K562 (cell line): ENCODE measurements around the gene NECAB3. TPM values are rescaled to one million over a fixed set of nuclear protein-coding genes. Genes with fewer than 3 reads are reported as not detected.

ENCODE experiments used
- ATAC-seq: fragments of 200-7000 bp; cut with Tn5 transposase; 3 replicates; pipeline ENCODE4 v1.9.1; 2020; ENCODE audit warnings: moderate library complexity
- BruUV-seq: library from RNA; stranded (reverse); fragments of 400-500 nt; replicated peaks from 2 replicates; lab custom pipeline; 2021; lab: Mats Ljungman, UMichigan
- CTCF ChIA-PET: fragments of 300-600 bp; formaldehyde crosslinking; extraction: SDS; loops from one replicate; lab custom pipeline; 2021; ENCODE audit warnings: low intra/inter-chr PET ratio; lab: Yijun Ruan, JAX
- POLR2A ChIA-PET: fragments of 300-600, 350-650 bp; sonication (Branson Sonifier 250); formaldehyde crosslinking; extraction: SDS; loops from one replicate; lab custom pipeline; 2021; ENCODE audit warnings: antibody characterized with exemption, inconsistent platforms; lab: Yijun Ruan, JAX
- DNase-seq, 4 experiments: peaks; one replicate each; pipeline versions ENCODE4 v3.0.0 to v3.0.0-alpha.2; 2011 to 2018; ENCODE audit warnings: low spot score in 3 of 4, mixed read lengths in 3 of 4; ENCODE audit errors: extremely low read depth in 1 of 4
- FAIRE-seq: peaks from 2 replicates; lab custom pipeline; 2011; peaks lifted over from hg19 to GRCh38; lab: Jason Lieb, UNC
- H2AFZ ChIP-seq: 2 replicates; pipeline ENCODE4 v1.6.0; 2011; ENCODE audit warnings: low read depth, low read length, control low read depth, inconsistent platforms
- H3K27ac ChIP-seq: fragments of 200-600 bp; 3 replicates; pipeline ENCODE4 v1.8.0; 2011; ENCODE audit warnings: low read depth, mild to moderate bottlenecking, control low read depth, inconsistent platforms, low read length, moderate library complexity, mixed read lengths; ENCODE audit errors: extremely low read depth
- H3K27me3 ChIP-seq, 2 experiments: fragments of 300-600 bp in 1 of 2; 2 replicates in 1 of 2; 3 replicates in 1 of 2; pipeline versions ENCODE4 v1.6.0 to v1.8.0; 2011; ENCODE audit warnings: inconsistent platforms in 2 of 2, low read length in 2 of 2, mild to moderate bottlenecking in 1 of 2, mixed read lengths in 1 of 2, moderate library complexity in 1 of 2; ENCODE audit not compliant: control insufficient read depth in 2 of 2, insufficient read depth in 2 of 2
- H3K36me3 ChIP-seq: fragments of 300-600 bp; 3 replicates; pipeline ENCODE4 v1.8.0; 2011; ENCODE audit warnings: mild to moderate bottlenecking, low read length, inconsistent platforms; ENCODE audit not compliant: control insufficient read depth, insufficient read depth
- H3K4me1 ChIP-seq, 2 experiments: fragments of 200-600 bp in 1 of 2; replicated peaks in 1 of 2; 2 replicates in 1 of 2; 3 replicates in 1 of 2; pipeline versions ENCODE4 v1.5.1 to v1.8.0; 2011; ENCODE audit warnings: inconsistent platforms in 2 of 2, low read length in 2 of 2, mild to moderate bottlenecking in 1 of 2, mixed read lengths in 1 of 2, moderate library complexity in 1 of 2; ENCODE audit not compliant: control insufficient read depth in 2 of 2, insufficient read depth in 2 of 2
- H3K4me2 ChIP-seq: 2 replicates; pipeline ENCODE4 v1.6.1; 2011; ENCODE audit warnings: low read length, control low read depth, inconsistent platforms, mixed read lengths; ENCODE audit not compliant: insufficient read depth
- H3K4me3 ChIP-seq: fragments of 200-600 bp; sonication (generic), shearing (Covaris generic); 2 replicates; pipeline ENCODE4 v1.5.1; 2016; ENCODE audit warnings: control low read depth, inconsistent platforms
- H3K79me2 ChIP-seq: fragments of 200-600 bp; 3 replicates; pipeline ENCODE4 v1.8.0; 2011; ENCODE audit warnings: low read length, inconsistent platforms; ENCODE audit not compliant: control insufficient read depth, insufficient read depth
- H3K9ac ChIP-seq, 2 experiments: 2 replicates each; pipeline versions ENCODE4 v1.6.0 to v1.6.1; 2011; ENCODE audit warnings: low read depth in 2 of 2, low read length in 2 of 2, control low read depth in 1 of 2, inconsistent platforms in 1 of 2, mild to moderate bottlenecking in 1 of 2, mixed read lengths in 1 of 2; ENCODE audit not compliant: insufficient read depth in 1 of 2
- H3K9me1 ChIP-seq: one replicate; pipeline ENCODE4 v1.6.0; 2011; ENCODE audit warnings: inconsistent platforms, mild to moderate bottlenecking, low read length, moderate library complexity; ENCODE audit not compliant: control insufficient read depth, insufficient read depth
- H3K9me3 ChIP-seq: replicated peaks from 2 replicates; pipeline ENCODE4 v1.5.1; 2011; ENCODE audit warnings: low read depth, low read length, inconsistent platforms; ENCODE audit not compliant: control insufficient read depth, insufficient read depth
- H4K20me1 ChIP-seq: replicated peaks from 2 replicates; pipeline ENCODE4 v1.6.1; 2011; ENCODE audit warnings: low read length, inconsistent platforms, mixed read lengths; ENCODE audit not compliant: control insufficient read depth, insufficient read depth
- CREM ChIP-seq: IDR thresholded peaks from 2 replicates; pipeline ENCODE4 v1.6.1; 2014; ENCODE audit warnings: antibody characterized with exemption, low read depth
- DEAF1 ChIP-seq: fragments of 450-650 bp; formaldehyde crosslinking; IDR thresholded peaks from 2 replicates; pipeline ENCODE4 v1.4.0; 2020; ENCODE audit warnings: mild to moderate bottlenecking, moderate library complexity
- ETV5 ChIP-seq: sonication (generic); formaldehyde crosslinking; IDR thresholded peaks from 2 replicates; pipeline ENCODE4 v1.4.0; 2020; ENCODE audit warnings: low read depth, mild to moderate bottlenecking, missing genetic modification reagents
- HMG20B ChIP-seq: fragments of 250-450 bp; sonication (Bioruptor Pico); IDR thresholded peaks from 2 replicates; pipeline ENCODE4 v1.5.0; 2021; ENCODE audit warnings: mild to moderate bottlenecking
- MAFF ChIP-seq: IDR thresholded peaks from 2 replicates; pipeline ENCODE4 v1.6.1; 2012; ENCODE audit warnings: low read length, improper control_type of control experiment
- ZBTB9 ChIP-seq: fragments of 450-650 bp; formaldehyde crosslinking; IDR thresholded peaks from 2 replicates; pipeline ENCODE4 v1.4.0; 2020; ENCODE audit warnings: mild to moderate bottlenecking, moderate library complexity
- ZNF280A ChIP-seq: fragments of 450-650 bp; IDR thresholded peaks from 2 replicates; pipeline ENCODE4 v1.6.1; 2018; ENCODE audit warnings: mild to moderate bottlenecking, low read depth; ENCODE audit not compliant: partially characterized antibody
- ZNF316 ChIP-seq: fragments of 450-650 bp; IDR thresholded peaks from 2 replicates; pipeline ENCODE4 v1.6.1; 2016
- WGBS: fragments of 100-300 bp; shearing (Covaris generic); methylation state at CpG from one replicate; pipeline ENCODE4 v1.1.6; 2016; ENCODE audit warnings: low coverage, mixed read lengths; ENCODE audit not compliant: insufficient coverage; ENCODE audit errors: missing lambda C conversion rate; 5-methylcytosine and 5-hydroxymethylcytosine counted together
- in situ Hi-C: fragments of 300-500 bp; cut with MboI; formaldehyde crosslinking; loops from 4 replicates; pipeline ENCODE4 v1.15.0; 2018; ENCODE audit warnings: inconsistent platforms, mixed read lengths
- intact Hi-C: fragments of 100-400 bp; cut with micrococcal nuclease; formaldehyde crosslinking; loops from 2 replicates; pipeline ENCODE4 v1.14.2; 2022
- polyA plus RNA-seq, 8 experiments: library from polyadenylated mRNA; depleted of rRNA in 4 of 8; stranded (reverse) in 5 of 8; unstranded in 3 of 8; fragments of >200 nt; fragmentation: Nextera tagmentation in 2 of 8; fragmentation: Illumina TruSeq in 1 of 8; extraction: Ambion mirVana in 2 of 8; extraction: Trizol in 1 of 8; gene quantifications; 2 replicates each; pipeline versions ENCODE4 v1.2.1 to v1.2.3, GENCODE V29; 2011 to 2014; ENCODE audit warnings: inconsistent platforms in 1 of 8, missing spikeins in 1 of 8
- total RNA-seq, 7 experiments: library from RNA; depleted of rRNA in 6 of 7; stranded (reverse); fragments of >200 nt in 6 of 7; fragmentation: Illumina TruSeq in 2 of 7; extraction: Trizol in 2 of 7; gene quantifications; 2 replicates each; pipeline versions ENCODE4 v1.2.1 to v1.2.3, GENCODE V29; 2011 to 2021; ENCODE audit warnings: low replicate concordance in 1 of 7

Gene NECAB3
- total and polyA plus RNA-seq, 9 of the 15 experiments (the other 6 are each of a cell fraction or from before 2014, with no cell fraction given), result 0.94 to 63.3 (median 31.5) TPM

GRCh38 chr20:33707668-33708067 is 33.4 kb upstream of the NECAB3 start (continued):
- TF ChIP-seq MAFF (no peak), DEAF1 (CRISPR knock-in tag) (no peak), CREM (no peak), ETV5 (no peak), ZNF280A (no peak)
- TF ChIP-seq, all 486 proteins: peak for 0

GRCh38 chr20:33704197-33704924 is 30.1 kb upstream of the NECAB3 start:
- BruUV-seq, result no TSS peak
- ATAC-seq, result no peak
- intact Hi-C loops (no loop called here), in situ Hi-C loops (no loop called here)
- no peak for FAIRE-seq
- no peak overlapping the region for H3K9ac ChIP-seq
- ChIA-PET POLR2A (interaction anchor here (0.8 to 1.3 kb wide), 3 partner anchors 9 to 31 kb away, joined by 3 to 4 read pairs (median 3); partner anchors contain the start of gene PXMP4), CTCF (no interaction called here)
- no peak overlapping the region for H3K27ac ChIP-seq
- H2AFZ ChIP-seq, result no peak overlapping the region
- H3K4me3 ChIP-seq, result no peak overlapping the region
- peaks cover 4% of the 10 kb centered on the region for H3K9me1 ChIP-seq
- no peaks in the 10 kb centered on the region for H4K20me1 ChIP-seq
- peaks cover 4 to 6% of the 10 kb centered on the region in 2 experiments; a peak in 4 of 5 replicates for H3K4me1 ChIP-seq
- TF ChIP-seq HMG20B (CRISPR knock-in tag) (no peak), ZBTB9 (CRISPR knock-in tag) (no peak), ZNF316 (no peak)
- H3K79me2 ChIP-seq, result no peaks in the 10 kb centered on the region
- no peaks in the 10 kb centered on the region for H3K9me3 ChIP-seq
- H3K36me3 ChIP-seq, result peaks cover 13% of the 10 kb centered on the region; the same call in 2 of the 3 replicates
- H3K4me2 ChIP-seq, result no peak overlapping the region
- 81% methylated on average over 11 of the region's 11 CpGs for WGBS
- no peak for DNase-seq
- H3K27me3 ChIP-seq, result no peaks in the 10 kb centered on the region; a peak in 1 of 5 replicates
